Spleen (tissue), 11 donors: ENCODE results near the gene SH3BGRL3. TPM values are rescaled to one million over a fixed set of nuclear protein-coding genes. Genes with fewer than 3 reads are reported as not detected.

Source experiments
- DNase-seq: peaks from one replicate; pipeline ENCODE4 v3.0.0-alpha.2; 2020
- H3K27ac ChIP-seq, 8 donors: fragments of 200-600 bp; sonication (generic) in 7 of 8; 1 replicate in 4 of 8; 2 replicates in 4 of 8; pipeline versions ENCODE4 v1.5.0 to v1.8.0; 2016 to 2021; ENCODE audit warnings: inconsistent platforms in 4 of 8, mild to moderate bottlenecking in 4 of 8, moderate library complexity in 1 of 8
- H3K27me3 ChIP-seq, 7 donors: fragments of 200-600 bp; sonication (generic) in 6 of 7; replicated peaks in 1 of 7; 1 replicate in 4 of 7; 2 replicates in 3 of 7; pipeline versions ENCODE4 v1.5.0 to v1.8.0; 2016 to 2021; ENCODE audit warnings: inconsistent platforms in 3 of 7, mild to moderate bottlenecking in 1 of 7
- H3K36me3 ChIP-seq, 6 donors: fragments of 200-600 bp; sonication (generic) in 5 of 6; 1 replicate in 4 of 6; 2 replicates in 2 of 6; pipeline versions ENCODE4 v1.5.0 to v1.8.0; 2016 to 2021; ENCODE audit warnings: inconsistent platforms in 2 of 6
- H3K4me1 ChIP-seq, 6 donors: fragments of 200-600 bp; sonication (generic) in 5 of 6; 1 replicate in 3 of 6; 2 replicates in 3 of 6; pipeline versions ENCODE4 v1.5.0 to v1.8.0; 2016 to 2021; ENCODE audit warnings: inconsistent platforms in 3 of 6
- H3K4me3 ChIP-seq, 8 donors: fragments of 200-600 bp; sonication (generic) in 7 of 8; 1 replicate in 4 of 8; 2 replicates in 4 of 8; pipeline versions ENCODE4 v1.5.0 to v1.8.0; 2016 to 2021; ENCODE audit warnings: inconsistent platforms in 4 of 8, mild to moderate bottlenecking in 4 of 8, moderate library complexity in 2 of 8
- H3K9me3 ChIP-seq, 8 donors: fragments of 200-600 bp; sonication (generic) in 7 of 8; 1 replicate in 4 of 8; 2 replicates in 4 of 8; pipeline versions ENCODE4 v1.5.0 to v1.8.0; 2016 to 2021; ENCODE audit warnings: inconsistent platforms in 4 of 8
- POLR2A ChIP-seq, 3 donors: fragments of 450-650 bp; IDR thresholded peaks; one replicate each; pipeline ENCODE4 v1.5.1; 2017; ENCODE audit warnings: antibody characterized with exemption in 3 of 3, mild to moderate bottlenecking in 1 of 3
- POLR2AphosphoS5 ChIP-seq, 3 donors: sonication (generic); formaldehyde crosslinking; IDR thresholded peaks; one replicate each; pipeline ENCODE4 v1.5.1; 2017; ENCODE audit warnings: antibody characterized with exemption in 3 of 3
- WGBS, 5 donors: extraction: QIAGEN DNeasy Blood & Tissue Kit in 3 of 5; methylation state at CpG; one replicate each; pipeline versions ENCODE4 v1.1.5 to v1.1.7; 2013 to 2018; 5-methylcytosine and 5-hydroxymethylcytosine counted together
- intact Hi-C: fragments of 100-400 bp; cut with DNase I; formaldehyde crosslinking; loops from one replicate; pipeline ENCODE4 v1.15.0; 2023; ENCODE audit warnings: low total_unique reads
- polyA plus RNA-seq, 3 donors: library from polyadenylated mRNA; stranded (reverse); fragments of 200-250 nt; gene quantifications; one replicate each; pipeline ENCODE4 v1.2.1, GENCODE V29; 2013
- total RNA-seq, 7 donors: library from RNA; depleted of rRNA in 3 of 7; stranded (reverse); fragments of >200 nt in 3 of 7; fragmentation: NEBNext Ultra II Directional in 4 of 7; extraction: Animal tissue kit (Norgen Biotek cat#: 25700) in 4 of 7; gene quantifications; one replicate each; pipeline versions ENCODE4 v1.1.0 to v1.2.1, GENCODE V29; 2016 to 2021
- TF ChIP-seq, protein P1 (sequence below), 11 experiments: fragments of 200-600 bp in 7 of 11; fragments of 450-650 bp in 4 of 11; sonication (generic) in 4 of 11; IDR thresholded peaks in 8 of 11; conservative IDR thresholded peaks in 3 of 11; 1 replicate in 7 of 11; 2 replicates in 4 of 11; pipeline versions ENCODE4 v1.4.0 to v1.8.0; 2016 to 2021; ENCODE audit warnings: antibody characterized with exemption in 11 of 11, inconsistent platforms in 4 of 11, mild to moderate bottlenecking in 1 of 11
- donor health status: healthy with polysubstance abuse.
- donor health status: DM: no; HTN: no; CAD: no; lungs with moderate emphysema.
- donor health status: DM: no; HTN: no; CAD: no.
- donor health status: Bipolar disorder and iron deficiency.
- donor health status: healthy.
- donor health status: DM: no; HTN: no; CAD: no.
- donor health status: DM: yes; HTN: yes; CAD: no.

The SH3BGRL3 gene
- total and polyA plus RNA-seq, 10 donors: 139 to 319 (median 242) TPM

DNA sequence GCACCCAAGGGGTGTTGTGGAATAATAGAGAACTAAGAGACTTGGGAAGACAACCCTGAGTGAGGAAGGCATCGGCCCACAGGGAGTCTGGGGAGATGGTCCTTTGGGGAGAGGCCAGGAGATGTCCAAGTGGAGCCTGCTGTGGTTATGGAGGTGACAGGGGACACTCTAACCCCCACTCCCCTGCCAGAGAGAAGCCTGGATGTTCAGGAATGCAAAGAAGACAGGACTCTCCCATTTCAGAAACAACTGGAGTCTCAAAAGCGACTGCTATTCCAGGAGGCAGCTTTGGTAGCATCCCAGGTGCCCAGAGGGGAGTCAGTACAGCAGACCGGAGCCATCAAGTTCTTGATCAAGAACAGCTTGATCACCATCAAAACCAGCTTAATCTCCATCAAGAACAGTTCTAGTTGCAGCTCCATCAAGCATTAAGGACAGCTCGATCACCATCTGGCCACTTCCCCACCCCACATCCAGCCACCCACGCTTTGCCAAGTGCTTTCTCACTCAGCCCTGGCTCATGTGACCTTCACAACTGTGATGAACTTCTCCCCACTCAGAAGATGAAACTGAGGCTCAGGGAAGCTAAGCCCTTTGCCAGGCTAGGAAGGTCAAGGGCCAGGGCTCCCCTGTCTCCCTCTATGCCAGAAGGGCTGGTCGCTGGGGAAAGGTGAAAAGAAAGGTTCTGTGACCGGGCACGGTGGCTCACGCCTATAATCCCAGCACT, 38.6 kb downstream of the SH3BGRL3 start:
- Histone ChIP-seq H3K4me1 (peaks cover 34 to 99% (median 81%) of the 10 kb centered on the region in 6 donors), H3K27ac (peak overlapping the region; percentile 57 to 92 (median 84)), H3K9me3 (no peaks in the 10 kb centered on the region), H3K4me3 (peak overlapping the region; percentile 52 to 85 (median 64)), H3K27me3 (no peaks in the 10 kb centered on the region), H3K36me3 (peaks cover 0 to 37% (median 7%) of the 10 kb centered on the region in 6 donors)
- DNase-seq: peak; percentile 85
- intact Hi-C loops: no loop called here
- TF ChIP-seq, protein P1, sequence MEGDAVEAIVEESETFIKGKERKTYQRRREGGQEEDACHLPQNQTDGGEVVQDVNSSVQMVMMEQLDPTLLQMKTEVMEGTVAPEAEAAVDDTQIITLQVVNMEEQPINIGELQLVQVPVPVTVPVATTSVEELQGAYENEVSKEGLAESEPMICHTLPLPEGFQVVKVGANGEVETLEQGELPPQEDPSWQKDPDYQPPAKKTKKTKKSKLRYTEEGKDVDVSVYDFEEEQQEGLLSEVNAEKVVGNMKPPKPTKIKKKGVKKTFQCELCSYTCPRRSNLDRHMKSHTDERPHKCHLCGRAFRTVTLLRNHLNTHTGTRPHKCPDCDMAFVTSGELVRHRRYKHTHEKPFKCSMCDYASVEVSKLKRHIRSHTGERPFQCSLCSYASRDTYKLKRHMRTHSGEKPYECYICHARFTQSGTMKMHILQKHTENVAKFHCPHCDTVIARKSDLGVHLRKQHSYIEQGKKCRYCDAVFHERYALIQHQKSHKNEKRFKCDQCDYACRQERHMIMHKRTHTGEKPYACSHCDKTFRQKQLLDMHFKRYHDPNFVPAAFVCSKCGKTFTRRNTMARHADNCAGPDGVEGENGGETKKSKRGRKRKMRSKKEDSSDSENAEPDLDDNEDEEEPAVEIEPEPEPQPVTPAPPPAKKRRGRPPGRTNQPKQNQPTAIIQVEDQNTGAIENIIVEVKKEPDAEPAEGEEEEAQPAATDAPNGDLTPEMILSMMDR (IDR thresholded peaks at IDR 0.05 in 8 of 11, conservative IDR thresholded peaks at IDR 0.05 in 3 of 11): no peak
- TF ChIP-seq POLR2AphosphoS5 (IDR thresholded peaks at IDR 0.05): peak in 2 of 3 donors; percentile 65 to 77
- 37 to 52% (median 43%) methylated on average over 8 to 9 of the region's 9 CpGs for WGBS, 5 donors

DNA sequence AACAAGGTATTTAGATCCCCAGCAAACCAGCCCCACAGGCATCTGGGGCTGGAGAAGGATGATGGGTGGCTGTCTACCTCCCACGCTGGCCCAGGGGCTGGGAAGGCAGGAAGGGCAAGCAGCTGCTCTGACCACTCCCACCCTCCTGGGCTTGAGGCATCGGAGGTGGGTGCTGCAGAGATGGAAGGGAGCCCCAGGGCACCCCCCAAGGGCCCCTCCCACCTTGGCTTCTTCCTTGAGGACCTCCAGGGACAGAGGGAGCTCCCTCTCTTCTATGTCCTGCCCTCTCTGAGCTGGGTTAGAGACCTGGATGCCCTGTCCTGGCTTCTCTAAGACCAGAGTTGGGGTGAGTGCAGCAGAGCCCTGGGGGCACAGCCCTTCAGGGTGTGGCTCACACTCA, 41.0 kb downstream of the SH3BGRL3 start:
- 50 to 84% (median 55%) methylated on average over 2 of the region's 2 CpGs for WGBS, 5 donors
- DNase-seq: no peak
- peak overlapping the region in 7 of 8 donors; percentile 17 to 92 (median 87) for H3K27ac ChIP-seq
- peaks cover 26 to 77% (median 57%) of the 10 kb centered on the region in 6 donors for H3K4me1 ChIP-seq
- peaks cover 0 to 58% (median 7%) of the 10 kb centered on the region in 6 donors for H3K36me3 ChIP-seq
- no peaks in the 10 kb centered on the region for H3K27me3 ChIP-seq
- peak in 1 of 3 donors; percentile 42 for TF ChIP-seq POLR2AphosphoS5 (IDR thresholded peaks at IDR 0.05)
- no peak for TF ChIP-seq POLR2A (IDR thresholded peaks at IDR 0.05)
- TF ChIP-seq, protein P1 (IDR thresholded peaks at IDR 0.05 in 8 of 11, conservative IDR thresholded peaks at IDR 0.05 in 3 of 11): no peak
- H3K9me3 ChIP-seq: no peaks in the 10 kb centered on the region
- peak overlapping the region in 6 of 8 donors; percentile 14 to 85 (median 65) for H3K4me3 ChIP-seq
- intact Hi-C loops: loop anchor here (2.0 kb wide), 1 partner anchor 36 kb away; no protein-coding TSS in a partner anchor

DNA sequence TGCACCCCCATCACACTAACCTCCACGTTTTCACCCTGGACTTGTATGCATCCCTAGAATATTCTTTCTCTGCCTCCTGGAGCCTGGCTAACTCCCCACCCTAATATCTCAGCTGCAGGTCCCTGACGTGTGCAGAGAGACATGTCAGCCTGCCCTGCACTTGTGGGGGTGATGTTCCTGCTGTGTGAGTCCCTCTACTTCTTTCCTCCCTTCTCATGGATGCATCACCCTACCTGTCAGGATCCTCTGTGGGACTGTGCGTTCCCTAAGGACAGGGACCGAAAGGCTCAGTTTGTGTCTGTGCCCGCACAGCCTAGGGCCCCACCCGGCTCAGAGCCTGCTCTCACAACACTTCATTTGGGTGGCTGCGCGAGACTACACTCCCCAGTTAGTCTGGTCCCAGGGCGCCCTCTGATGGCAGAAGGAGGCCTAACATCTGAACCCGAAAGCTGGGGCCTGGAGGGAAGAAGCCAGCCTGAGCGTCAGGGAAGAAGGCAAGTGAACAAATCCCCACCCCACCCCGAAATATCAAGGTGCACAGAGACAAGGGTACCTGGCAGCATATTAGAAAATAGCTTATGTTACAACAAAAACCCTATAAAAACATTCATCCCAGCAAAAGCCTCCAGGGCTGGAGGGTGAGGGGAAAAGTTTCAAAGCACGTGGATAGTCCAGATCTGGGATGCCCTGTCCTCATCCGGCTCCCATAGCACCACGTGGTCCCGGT, 41.6 kb downstream of the SH3BGRL3 start:
- 12 to 20% (median 18%) methylated on average over 14 to 16 of the region's 16 CpGs for WGBS, 5 donors
- peak overlapping the region in 5 of 8 donors; percentile 4 to 85 (median 72) for H3K4me3 ChIP-seq
- intact Hi-C loops: loop anchor here (2.0 kb wide), 1 partner anchor 37 kb away; no protein-coding TSS in a partner anchor

More for the DNA sequence above, 41.6 kb downstream of the SH3BGRL3 start:
- TF ChIP-seq, protein P1 (IDR thresholded peaks at IDR 0.05 in 8 of 11, conservative IDR thresholded peaks at IDR 0.05 in 3 of 11): peak; percentile 90 to 99 (median 96)
- no peak for TF ChIP-seq POLR2A (IDR thresholded peaks at IDR 0.05)
- peak in 2 of 3 donors; percentile 71 to 87 for TF ChIP-seq POLR2AphosphoS5 (IDR thresholded peaks at IDR 0.05)
- Histone ChIP-seq H3K27me3 (no peaks in the 10 kb centered on the region), H3K36me3 (peaks cover 0 to 58% (median 7%) of the 10 kb centered on the region in 6 donors), H3K4me1 (peaks cover 24 to 71% (median 51%) of the 10 kb centered on the region in 6 donors), H3K27ac (peak overlapping the region in 6 of 8 donors; percentile 17 to 92 (median 87)), H3K9me3 (no peaks in the 10 kb centered on the region)
- peak; percentile 98 for DNase-seq
